ENCODE data around the gene NT5C3A. TPM values are rescaled to one million over a fixed set of nuclear protein-coding genes. Genes with fewer than 3 reads are reported as not detected.
"Not testable (repeated sequence)": the region's sequence is repeated elsewhere in the genome, so short reads cannot be mapped to it uniquely, and the experiment has no call there.

Gene NT5C3A
- total and polyA plus RNA-seq, 2 of the 8 experiments (the other 6 are each of a cell fraction or from before 2014, with no cell fraction given): 7.5 to 22.7 TPM

DNA sequence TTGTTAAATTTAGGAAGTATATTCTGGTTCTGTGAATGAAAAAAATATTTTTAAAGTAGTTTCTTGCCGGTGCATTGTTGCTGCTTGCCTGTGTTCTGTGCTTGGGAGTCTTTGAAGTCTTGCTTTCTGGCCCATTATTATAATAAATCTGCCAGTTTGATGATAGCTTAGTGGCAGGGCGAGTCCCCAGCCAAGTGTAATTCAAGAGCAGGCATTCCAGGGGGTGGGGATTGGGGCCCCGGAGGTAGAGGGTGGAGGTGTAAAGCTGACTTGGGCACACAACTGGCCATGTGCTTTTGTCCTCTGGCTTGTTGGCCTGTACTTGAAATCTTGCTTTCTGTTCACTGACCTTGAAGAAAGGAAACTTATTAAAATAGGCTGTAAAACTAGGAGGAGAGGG is 90.6 kb downstream of the NT5C3A start:
- CTCF ChIA-PET (ENCODE audit: partially characterized antibody); H3K18ac ChIP-seq (ENCODE audit: extremely low read depth, low read length): not testable (repeated sequence)

DNA sequence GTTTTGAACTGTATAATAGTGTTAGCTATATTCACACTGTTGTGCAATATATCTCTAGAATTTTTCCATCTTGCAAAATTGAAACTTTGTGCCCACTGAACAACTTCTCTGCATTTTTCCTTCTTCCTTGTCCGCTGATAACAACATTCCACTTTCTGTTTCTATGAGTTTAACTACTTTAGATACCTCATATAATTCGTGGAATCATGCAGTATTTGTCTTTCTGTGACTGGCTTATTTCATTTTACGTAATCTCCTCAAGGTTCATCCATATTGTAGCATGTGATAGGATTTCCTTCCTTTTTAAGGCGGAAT is 95.4 kb downstream of the NT5C3A start:
- H2BK5ac ChIP-seq (ENCODE audit: low read depth, low read length); H4K5ac ChIP-seq (ENCODE audit: insufficient read length, low read depth, low read length); H3K4me1 ChIP-seq (replicated peaks in 1 of 4; ENCODE audit: control insufficient read depth in 3 of 4, insufficient read depth in 4 of 4, low read length in 3 of 4); H3K36me3 ChIP-seq (ENCODE audit: control insufficient read depth in 2 of 4, insufficient read depth in 4 of 4, low read length in 3 of 4); H2BK15ac ChIP-seq (ENCODE audit: low read length); H3K23ac ChIP-seq (ENCODE audit: insufficient read length); H3K79me2 ChIP-seq (ENCODE audit: control insufficient read depth in 1 of 2, insufficient read depth in 2 of 2, low read length in 2 of 2); H3K4me3 ChIP-seq (ENCODE audit: extremely low read depth in 1 of 4, insufficient read depth in 2 of 4, low read depth in 3 of 4, low read length in 4 of 4); CTCF ChIA-PET (ENCODE audit: partially characterized antibody); H4K91ac ChIP-seq (replicated peaks; ENCODE audit: insufficient read length, low read length); H4K20me1 ChIP-seq (replicated peaks in 1 of 2; ENCODE audit: control insufficient read depth in 1 of 2, insufficient read depth in 2 of 2, low read length in 2 of 2); H3K56ac ChIP-seq (replicated peaks; ENCODE audit: insufficient read length, low read depth, low read length); H3K14ac ChIP-seq (ENCODE audit: insufficient read length); H3K27me3 ChIP-seq (replicated peaks in 1 of 4; ENCODE audit: control insufficient read depth in 3 of 4, extremely low read depth in 1 of 4, insufficient read depth in 3 of 4, low read length in 3 of 4); POLR2A ChIA-PET (ENCODE audit: partially characterized antibody); H2BK12ac ChIP-seq (ENCODE audit: low read depth, low read length); H3K4ac ChIP-seq (replicated peaks; ENCODE audit: insufficient read length, low read depth, low read length); H3K18ac ChIP-seq (ENCODE audit: extremely low read depth, low read length); H2AFZ ChIP-seq (ENCODE audit: low read length); H3K27ac ChIP-seq (ENCODE audit: low read depth, low read length); H2BK20ac ChIP-seq (ENCODE audit: low read length); H3K4me2 ChIP-seq (ENCODE audit: insufficient read depth in 1 of 2, low read depth in 2 of 2, low read length in 2 of 2); H2BK120ac ChIP-seq (replicated peaks; ENCODE audit: low read depth, low read length); H4K8ac ChIP-seq (ENCODE audit: extremely low read depth, insufficient read depth, low read length); H3K9me3 ChIP-seq (ENCODE audit: insufficient read depth in 2 of 2, low read depth in 1 of 2, low read length in 1 of 2); FAIRE-seq; H3K23me2 ChIP-seq (ENCODE audit: low read depth, low read length); H3K9ac ChIP-seq (replicated peaks in 1 of 4; ENCODE audit: extremely low read depth in 1 of 4, low read depth in 3 of 4, low read length in 3 of 4); H2AK5ac ChIP-seq (ENCODE audit: low read depth, low read length); H3K79me1 ChIP-seq (ENCODE audit: low read depth, low read length); DNase-seq (ENCODE audit: low read depth in 1 of 2, low spot score in 2 of 2): not testable (repeated sequence)
- 91% methylated on average over 4 of the region's 4 CpGs; no CpG with 5 or more reads in 1 of the 2 experiments for WGBS, 2 experiments (ENCODE audit: extremely low coverage in 1 of 2, insufficient coverage in 1 of 2, insufficient read length in 1 of 2, insufficient replicate concordance in 2 of 2, low coverage in 1 of 2, low lambda C conversion rate in 2 of 2, missing lambda C conversion rate in 1 of 2)

More for the DNA sequence above, 90.6 kb downstream of the NT5C3A start:
- H2BK15ac ChIP-seq (ENCODE audit: low read length); H2AK5ac ChIP-seq (ENCODE audit: low read depth, low read length); H3K4me2 ChIP-seq (ENCODE audit: insufficient read depth in 1 of 2, low read depth in 2 of 2, low read length in 2 of 2); H4K8ac ChIP-seq (ENCODE audit: extremely low read depth, insufficient read depth, low read length); H2BK20ac ChIP-seq (ENCODE audit: low read length); H3K79me2 ChIP-seq (ENCODE audit: control insufficient read depth in 1 of 2, insufficient read depth in 2 of 2, low read length in 2 of 2); H2BK12ac ChIP-seq (ENCODE audit: low read depth, low read length); POLR2A ChIA-PET (ENCODE audit: partially characterized antibody); H2AFZ ChIP-seq (ENCODE audit: low read length); H4K20me1 ChIP-seq (replicated peaks in 1 of 2; ENCODE audit: control insufficient read depth in 1 of 2, insufficient read depth in 2 of 2, low read length in 2 of 2); H3K9me3 ChIP-seq (ENCODE audit: insufficient read depth in 2 of 2, low read depth in 1 of 2, low read length in 1 of 2); FAIRE-seq; H3K23me2 ChIP-seq (ENCODE audit: low read depth, low read length); H3K27ac ChIP-seq (ENCODE audit: low read depth, low read length); H3K14ac ChIP-seq (ENCODE audit: insufficient read length); H4K91ac ChIP-seq (replicated peaks; ENCODE audit: insufficient read length, low read length); H3K4me1 ChIP-seq (replicated peaks in 1 of 4; ENCODE audit: control insufficient read depth in 3 of 4, insufficient read depth in 4 of 4, low read length in 3 of 4); H3K79me1 ChIP-seq (ENCODE audit: low read depth, low read length); H3K56ac ChIP-seq (replicated peaks; ENCODE audit: insufficient read length, low read depth, low read length); H2BK5ac ChIP-seq (ENCODE audit: low read depth, low read length); H3K27me3 ChIP-seq (replicated peaks in 1 of 4; ENCODE audit: control insufficient read depth in 3 of 4, extremely low read depth in 1 of 4, insufficient read depth in 3 of 4, low read length in 3 of 4); H4K5ac ChIP-seq (ENCODE audit: insufficient read length, low read depth, low read length); H3K4me3 ChIP-seq (ENCODE audit: extremely low read depth in 1 of 4, insufficient read depth in 2 of 4, low read depth in 3 of 4, low read length in 4 of 4); H3K4ac ChIP-seq (replicated peaks; ENCODE audit: insufficient read length, low read depth, low read length); H3K23ac ChIP-seq (ENCODE audit: insufficient read length); DNase-seq (ENCODE audit: low read depth in 1 of 2, low spot score in 2 of 2); H2BK120ac ChIP-seq (replicated peaks; ENCODE audit: low read depth, low read length); H3K9ac ChIP-seq (replicated peaks in 1 of 4; ENCODE audit: extremely low read depth in 1 of 4, low read depth in 3 of 4, low read length in 3 of 4); H3K36me3 ChIP-seq (ENCODE audit: control insufficient read depth in 2 of 4, insufficient read depth in 4 of 4, low read length in 3 of 4): not testable (repeated sequence)
- WGBS, 2 experiments (ENCODE audit: extremely low coverage in 1 of 2, insufficient coverage in 1 of 2, insufficient read length in 1 of 2, insufficient replicate concordance in 2 of 2, low coverage in 1 of 2, low lambda C conversion rate in 2 of 2, missing lambda C conversion rate in 1 of 2): 68% methylated on average over 2 of the region's 3 CpGs; no CpG with 5 or more reads in 1 of the 2 experiments

Data from H1 (cell line).